22Rv1 (cell line): ENCODE results near the gene TMEM196.

Experiments
- H3K27ac ChIP-seq: fragments of 450-650 bp; 2 replicates; pipeline ENCODE4 v1.5.1; 2017
- CTCF ChIP-seq: fragments of 450-650 bp; IDR thresholded peaks from 2 replicates; pipeline ENCODE4 v1.5.1; 2017; ENCODE audit warnings: mild to moderate bottlenecking
- ZFX ChIP-seq: fragments of 450-650 bp; IDR thresholded peaks from 2 replicates; pipeline ENCODE4 v1.6.1; 2017; ENCODE audit warnings: antibody characterized with exemption, borderline replicate concordance

TMEM196 gene

GRCh38 chr7:19747740-19748339 is 25.6 kb downstream of the TMEM196 start:
- no peak overlapping the region for H3K27ac ChIP-seq
- TF ChIP-seq ZFX (no peak), CTCF (peak; percentile 87)

GRCh38 chr7:19744075-19744474 is 29.3 kb downstream of the TMEM196 start:
- TF ChIP-seq ZFX, result no peak
- no peak for TF ChIP-seq CTCF
- H3K27ac ChIP-seq, result no peak overlapping the region

- no peak for TF ChIP-seq ZFX
- no peak for TF ChIP-seq CTCF
- H3K27ac ChIP-seq, result no peak overlapping the region
These were observed 44.7 kb downstream of the TMEM196 start for GRCh38 chr7:19728716-19729115.

- TF ChIP-seq ZFX (no peak), CTCF (no peak)
- no peak overlapping the region for H3K27ac ChIP-seq
These were observed 47.6 kb downstream of the TMEM196 start for GRCh38 chr7:19725770-19726169.

GRCh38 chr7:19715499-19715898 is 57.9 kb downstream of the TMEM196 start:
- TF ChIP-seq CTCF (no peak), ZFX (no peak)

GRCh38 chr7:19713676-19714075 is 59.7 kb downstream of the TMEM196 start:
- no peak overlapping the region for H3K27ac ChIP-seq
- TF ChIP-seq ZFX, result no peak
- TF ChIP-seq CTCF, result peak; percentile 79

More at GRCh38 chr7:19715499-19715898, 57.9 kb downstream of the TMEM196 start:
- no peak overlapping the region for H3K27ac ChIP-seq

GRCh38 chr7:19709249-19709578 is 64.2 kb downstream of the TMEM196 start:
- peak overlapping the region; percentile 48; the same call in 1 of the 2 replicates for H3K27ac ChIP-seq
- TF ChIP-seq CTCF, result peak; percentile 76
- no peak for TF ChIP-seq ZFX
